CD4-positive, alpha-beta T cell treated with Interleukin-1 beta for 1 hour (primary cell): Measurements from ENCODE around the gene COG5.
"Not testable (repeated sequence)": the region's sequence is repeated elsewhere in the genome, so short reads cannot be mapped to it uniquely, and the experiment has no call there.

Experiments used
- DNase-seq, 2 donors: peaks; one replicate each; pipeline ENCODE4 v3.0.0-alpha.2; 2020 to 2022

The COG5 gene

GRCh38 chr7:107258737-107259136 lies 305.0 kb downstream of the COG5 start:
- DNase-seq, result no peak

DNA sequence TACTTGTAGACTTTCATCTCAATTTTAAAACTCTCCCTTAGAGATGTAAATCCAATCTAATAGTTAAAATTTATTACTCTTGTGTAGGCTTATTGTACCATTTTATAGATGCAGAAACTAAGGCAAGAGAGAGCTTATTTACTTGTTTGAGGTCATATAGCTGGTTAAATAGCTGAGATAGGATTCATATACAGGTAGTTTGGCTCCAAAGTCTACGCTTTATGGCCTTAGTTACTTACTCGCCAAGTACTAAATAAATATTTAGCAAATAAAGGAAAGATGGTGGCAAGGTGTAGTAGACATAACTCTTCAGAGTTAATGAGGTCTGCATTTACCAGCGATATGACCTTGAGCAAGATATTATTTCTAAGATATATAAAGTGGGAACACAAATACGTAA lies 308.1 kb downstream of the COG5 start:
- DNase-seq, result no peak

DNA sequence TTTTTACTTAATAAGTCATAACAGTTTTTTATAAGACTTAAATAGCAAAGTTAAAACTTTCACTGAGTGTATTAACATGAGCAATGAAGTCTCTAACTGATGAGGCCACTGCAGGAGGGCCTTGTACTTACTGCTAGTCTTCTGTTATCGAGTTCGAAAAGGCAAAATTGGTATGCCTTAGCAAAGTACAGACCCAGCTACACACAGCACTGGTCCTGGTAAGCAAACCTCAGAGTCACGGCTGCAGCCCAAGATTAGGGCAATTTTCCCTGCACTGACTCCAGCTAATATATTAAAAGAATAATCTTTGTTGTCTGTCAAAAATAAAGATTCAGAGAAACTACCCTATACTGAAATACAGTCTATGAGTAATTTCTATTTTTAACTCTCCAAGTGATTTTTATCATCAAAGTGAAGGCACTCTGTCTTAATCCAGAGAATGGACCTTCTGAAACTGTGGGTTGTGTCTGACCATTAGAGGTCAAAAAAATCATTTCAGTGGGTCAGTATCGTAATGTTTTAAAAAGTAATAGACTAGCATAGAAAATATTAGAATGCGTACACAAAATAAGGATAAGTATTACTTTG lies 309.2 kb downstream of the COG5 start:
- no peak for DNase-seq

GRCh38 chr7:107253599-107253998 lies 310.1 kb downstream of the COG5 start:
- no peak for DNase-seq

DNA sequence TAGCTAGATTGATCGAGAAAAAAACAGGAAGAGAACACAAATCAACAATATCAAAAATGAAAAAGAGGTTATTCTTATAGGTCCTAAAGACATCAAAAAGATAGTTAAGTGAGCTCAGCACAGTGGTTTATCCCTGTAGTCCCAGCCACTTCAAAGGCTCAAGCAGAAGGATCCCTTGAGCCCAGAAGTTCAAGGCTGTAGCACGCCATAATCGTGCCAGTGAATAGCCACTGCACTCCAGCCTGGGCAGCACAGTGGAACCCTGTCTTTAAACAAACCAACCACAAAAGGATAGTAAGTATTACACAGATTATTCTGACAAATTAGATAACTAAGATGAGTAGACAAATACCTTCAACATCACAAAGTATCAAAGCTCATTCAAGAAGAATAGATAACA lies 311.8 kb downstream of the COG5 start:
- DNase-seq, result no peak

DNA sequence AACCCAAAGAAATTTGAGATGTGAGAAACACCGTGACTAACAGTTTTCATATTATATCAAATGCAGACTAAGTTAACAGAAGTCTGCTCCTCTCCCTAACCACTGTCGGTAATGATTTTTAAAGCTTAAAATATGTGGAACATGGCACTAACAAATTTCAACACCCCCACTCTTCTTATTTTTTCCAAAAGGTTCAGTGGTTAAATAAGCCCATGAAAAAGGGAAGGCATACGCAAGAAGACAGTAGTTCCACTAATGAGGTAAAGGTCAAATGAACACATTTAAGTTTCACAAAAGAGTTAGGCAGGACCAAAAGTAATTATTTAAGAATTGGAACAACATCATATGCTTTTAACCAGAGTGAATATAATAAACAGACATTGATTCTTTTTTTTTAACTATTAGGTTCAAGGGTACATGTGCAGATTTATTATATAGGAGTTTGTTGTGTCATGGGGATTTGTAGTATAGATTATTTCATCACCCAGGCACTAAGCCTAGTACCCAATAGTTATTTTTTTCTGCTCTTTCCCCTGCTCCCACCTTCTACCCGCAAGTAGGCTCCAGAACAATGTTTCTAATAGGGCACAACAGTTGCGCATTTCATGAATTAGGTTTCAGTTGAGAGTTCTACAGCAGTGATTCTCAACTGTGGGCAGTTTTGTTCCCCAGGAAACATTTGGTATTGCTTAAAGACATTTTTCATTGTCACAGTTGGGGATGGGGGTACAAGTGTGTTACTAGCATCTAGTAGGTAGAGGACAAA lies 315.0 kb downstream of the COG5 start:
- no peak for DNase-seq

- DNase-seq, result not testable (repeated sequence)
Measured at GRCh38 chr7:107246836-107247235, 316.9 kb downstream of the COG5 start.

- no peak for DNase-seq
Measured at GRCh38 chr7:107244613-107245012, 319.1 kb downstream of the COG5 start.

DNA sequence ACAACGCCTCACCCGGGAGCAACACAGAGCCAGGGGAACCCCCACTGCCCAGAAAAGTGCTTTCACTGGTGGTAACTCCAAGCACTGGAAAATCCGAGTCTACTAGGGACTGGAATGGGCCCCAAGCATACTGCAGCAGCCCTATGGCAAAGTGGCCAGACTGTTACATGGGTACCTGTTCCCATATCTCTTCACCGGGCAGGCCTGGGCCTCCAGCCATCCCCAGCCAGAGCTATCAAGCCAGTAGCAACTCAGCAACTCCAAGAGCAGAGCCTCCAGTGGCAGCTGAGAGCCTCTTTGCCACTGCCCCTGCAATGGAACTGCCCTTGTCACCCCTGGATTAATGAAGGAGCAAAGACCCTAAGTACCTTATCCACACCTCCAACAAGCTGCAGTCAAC lies 321.5 kb downstream of the COG5 start:
- no peak for DNase-seq

DNA sequence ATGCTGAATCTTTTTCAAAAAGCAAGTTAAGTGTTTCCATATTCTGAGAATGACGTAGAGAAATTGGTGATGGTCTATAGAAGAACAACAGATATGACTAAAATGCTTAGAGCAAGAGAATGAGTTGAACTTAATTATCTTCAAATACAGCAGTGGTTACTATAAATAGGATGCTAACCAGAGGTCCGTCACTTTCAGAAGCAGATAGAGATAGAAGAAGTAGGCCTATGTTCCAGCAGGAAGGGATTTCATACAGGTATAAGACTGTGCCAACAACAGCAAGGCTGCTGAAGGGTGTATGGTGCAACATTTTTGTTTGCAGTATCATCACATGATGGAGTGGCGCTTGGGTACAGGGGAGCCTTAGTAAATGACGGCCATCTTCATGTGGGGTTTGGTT lies 326.3 kb downstream of the COG5 start:
- no peak for DNase-seq

DNA sequence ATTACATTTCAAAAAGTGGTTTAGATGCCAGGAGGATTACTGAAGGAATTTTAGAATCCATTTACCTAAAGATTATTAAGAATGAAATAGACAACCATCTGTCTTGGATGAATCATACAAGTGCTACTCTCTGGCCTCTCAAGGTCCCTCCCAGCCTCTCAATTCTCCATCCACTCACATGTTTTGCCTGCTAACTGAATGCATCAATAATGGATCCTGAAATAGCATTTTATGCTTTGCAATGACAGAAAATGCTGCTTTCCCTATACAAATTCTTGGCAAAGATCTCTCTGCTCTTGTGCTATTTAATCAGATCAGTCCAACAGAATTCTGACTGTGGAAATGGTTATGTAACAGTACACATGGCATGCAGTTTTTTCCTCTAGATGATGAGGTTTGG lies 326.9 kb downstream of the COG5 start:
- DNase-seq, result no peak

- no peak for DNase-seq
Measured at GRCh38 chr7:107234436-107234835, 329.3 kb downstream of the COG5 start.

DNA sequence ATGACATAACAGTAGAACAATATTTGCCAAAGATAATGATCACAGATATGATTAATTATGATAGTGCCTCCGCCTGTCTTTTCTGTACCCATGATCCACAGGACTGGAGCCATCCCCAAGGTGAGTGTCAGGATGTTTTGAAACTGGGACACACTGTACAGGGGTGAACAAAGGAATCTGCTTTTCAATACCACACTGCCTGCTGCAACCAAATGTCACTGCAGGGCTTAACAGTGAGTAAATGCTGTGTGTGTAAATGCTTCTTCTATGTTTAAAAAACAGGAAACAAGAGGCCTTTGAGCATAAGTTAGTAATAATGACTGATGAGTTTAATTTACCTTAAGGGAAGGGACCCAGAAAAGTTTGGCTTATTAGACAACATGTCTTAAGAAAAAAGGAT lies 329.7 kb downstream of the COG5 start:
- no peak for DNase-seq

GRCh38 chr7:107233174-107233573 lies 330.5 kb downstream of the COG5 start:
- DNase-seq, result no peak

GRCh38 chr7:107232568-107233090 lies 331.1 kb downstream of the COG5 start:
- no peak for DNase-seq

DNA sequence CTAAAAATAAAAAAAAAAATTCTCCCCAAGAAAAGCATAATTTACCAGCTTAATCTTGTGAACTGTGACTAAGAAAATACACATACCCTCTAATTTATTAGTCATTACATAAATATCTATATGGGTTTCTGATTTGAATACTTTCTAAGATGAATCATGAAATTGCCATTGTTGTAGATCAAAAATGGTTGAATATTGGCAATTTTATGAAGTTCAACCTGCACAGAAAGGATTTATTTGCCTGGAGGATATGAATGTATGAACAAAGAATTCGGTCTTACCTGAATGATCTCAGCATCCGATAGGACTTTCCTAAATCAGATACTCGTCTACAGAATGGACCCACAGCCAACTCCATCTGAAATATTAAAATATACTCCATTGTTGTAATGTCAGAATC lies 333.4 kb downstream of the COG5 start:
- DNase-seq, result no peak

DNA sequence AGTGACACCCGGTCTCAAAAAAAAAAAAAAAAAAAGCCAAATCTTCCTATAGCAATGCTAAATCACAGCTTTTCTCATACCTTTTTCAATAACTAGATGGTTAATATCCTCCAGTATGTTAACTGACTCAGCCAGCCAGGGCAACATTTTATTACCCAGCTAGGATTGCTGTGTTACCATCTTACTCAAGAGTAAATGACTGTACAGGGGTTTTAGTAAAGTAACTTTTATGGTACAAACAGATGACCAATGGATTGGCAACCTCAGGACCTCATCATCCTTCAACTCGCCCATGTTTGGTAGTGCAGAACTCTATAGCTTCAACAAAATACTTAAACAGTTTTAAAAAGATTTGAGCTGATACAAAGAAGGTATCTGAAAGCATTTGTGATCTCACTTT lies 335.4 kb downstream of the COG5 start:
- no peak for DNase-seq

DNA sequence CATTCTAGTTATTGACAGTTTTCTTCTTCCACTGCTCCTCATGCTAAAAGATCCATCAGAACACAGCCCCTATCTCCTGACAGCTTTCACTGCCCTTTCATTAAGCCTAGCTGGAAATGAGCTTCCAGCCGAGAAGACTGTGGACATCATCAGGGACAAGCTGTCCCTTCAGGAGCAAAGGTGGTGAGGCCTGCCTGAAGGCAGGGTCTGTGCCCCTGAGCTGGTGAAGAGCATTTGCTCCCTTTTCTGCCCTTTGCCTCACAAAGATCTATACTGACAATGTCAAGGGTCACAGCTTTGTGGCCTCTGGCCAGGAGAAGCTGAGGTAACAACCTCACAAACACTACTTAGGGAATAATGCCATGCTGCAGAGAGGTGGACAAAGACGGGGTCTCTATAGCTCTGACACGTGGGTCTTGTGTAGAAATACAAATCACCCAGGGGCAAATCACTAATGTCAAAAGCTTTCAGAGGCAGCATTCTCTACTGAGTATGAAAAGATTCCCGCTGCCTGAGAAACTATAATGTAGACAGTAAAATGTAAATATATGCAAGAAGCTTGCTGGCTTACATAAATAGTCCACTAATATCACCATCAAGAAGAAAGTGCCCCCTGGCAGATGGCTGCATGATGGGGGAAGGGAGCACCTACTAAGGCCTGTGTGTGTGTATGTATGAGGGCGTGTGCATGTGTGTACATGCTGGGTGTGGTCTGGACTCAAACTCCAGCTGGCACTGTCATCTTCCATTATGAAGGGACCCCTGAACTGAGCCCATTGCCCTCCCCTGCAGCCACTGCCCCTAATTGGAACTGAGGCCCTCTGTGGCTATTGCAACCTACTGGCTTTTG lies 339.1 kb downstream of the COG5 start:
- no peak for DNase-seq

DNA sequence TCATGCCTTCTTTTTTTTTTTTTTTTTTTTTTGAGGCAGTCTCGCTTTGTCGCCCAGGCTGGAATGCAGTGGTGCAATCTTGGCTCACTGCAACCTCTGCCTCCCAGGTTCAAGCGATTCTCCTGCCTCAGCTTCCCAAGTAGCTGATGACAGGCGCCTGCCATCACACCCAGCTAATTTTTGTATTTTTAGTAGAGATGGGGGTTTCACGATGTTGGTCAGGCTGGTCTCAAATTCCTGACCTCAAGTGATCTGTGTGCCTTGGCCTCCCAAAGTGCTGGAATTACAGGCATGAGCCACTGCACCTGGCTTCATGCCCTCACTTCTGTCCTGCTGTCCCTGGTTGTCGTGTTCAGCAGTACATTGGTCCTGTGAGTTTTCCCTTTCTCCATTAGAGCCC lies 342.9 kb downstream of the COG5 start:
- DNase-seq, result not testable (repeated sequence)

- no peak for DNase-seq
Measured at GRCh38 chr7:107220356-107220755, 343.4 kb downstream of the COG5 start.

DNA sequence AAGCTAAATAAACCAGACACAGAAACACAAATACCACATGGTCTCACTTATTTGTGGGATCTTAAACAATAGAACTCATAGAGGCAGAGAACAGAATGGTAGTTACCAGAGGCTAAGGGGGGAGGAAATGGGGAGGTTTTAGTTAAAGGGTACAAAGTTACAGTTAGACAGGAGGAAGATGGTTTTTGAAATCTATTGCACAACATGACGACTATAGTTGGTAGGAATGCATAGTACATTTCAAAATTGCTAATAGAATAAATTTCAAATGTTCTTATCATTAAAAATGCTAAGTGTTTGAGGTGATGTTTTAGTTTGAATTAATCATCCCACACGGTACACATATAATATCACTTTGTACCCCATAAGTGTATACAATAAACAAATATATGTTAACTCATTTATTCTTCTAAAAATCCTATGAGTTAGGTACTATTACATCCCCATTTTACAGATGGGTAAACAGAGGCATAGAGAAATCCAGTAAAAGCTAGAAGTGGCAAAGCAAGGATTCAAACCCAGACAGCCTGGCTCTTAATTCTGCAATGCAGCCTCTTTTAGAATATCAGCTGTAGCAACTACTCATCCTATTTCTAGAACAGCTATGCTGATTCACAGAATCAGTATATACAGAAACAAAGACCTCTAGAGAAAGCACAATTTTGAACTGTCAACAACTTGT lies 344.0 kb downstream of the COG5 start:
- DNase-seq, result no peak

DNA sequence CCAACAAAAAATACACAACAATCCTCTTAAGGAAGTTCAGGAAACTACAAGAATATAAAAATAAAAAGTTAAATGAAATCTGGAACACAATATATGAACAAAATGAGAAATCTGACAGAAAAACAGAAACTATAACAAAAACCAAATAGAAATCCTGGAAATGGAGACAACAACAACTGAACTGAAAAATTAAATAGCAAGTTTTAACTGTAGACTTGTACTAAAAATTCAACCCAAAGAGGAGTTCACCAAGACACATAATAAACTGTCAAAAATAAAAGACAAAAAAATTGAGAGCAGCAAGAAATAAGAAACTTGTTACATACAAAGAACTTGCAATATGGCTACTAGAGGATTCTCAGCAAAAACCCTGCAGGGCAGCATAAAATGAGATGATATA lies 349.8 kb downstream of the COG5 start:
- no peak for DNase-seq

GRCh38 chr7:107213193-107213788 lies 350.4 kb downstream of the COG5 start:
- no peak for DNase-seq
